ENCODE results near the gene SHC3.

The SHC3 gene

GRCh38 chr9:89014153-89014552, 164.5 kb downstream of the SHC3 start:
- DNase-seq: no peak

- DNase-seq: no peak
These were observed 165.0 kb downstream of the SHC3 start for GRCh38 chr9:89013660-89014059.

GRCh38 chr9:89012294-89013042, 166.2 kb downstream of the SHC3 start:
- DNase-seq: no peak

- DNase-seq: no peak
These were observed 166.9 kb downstream of the SHC3 start for GRCh38 chr9:89011683-89012082.

GRCh38 chr9:89010526-89011111, 168.0 kb downstream of the SHC3 start:
- no peak for DNase-seq

GRCh38 chr9:89010056-89010455, 168.6 kb downstream of the SHC3 start:
- DNase-seq: no peak

- no peak for DNase-seq
These were observed 169.1 kb downstream of the SHC3 start for GRCh38 chr9:89009546-89009840.

- peak; percentile 8 for DNase-seq
These were observed 169.7 kb downstream of the SHC3 start for GRCh38 chr9:89008744-89009545.

GRCh38 chr9:89008055-89008743, 170.4 kb downstream of the SHC3 start:
- DNase-seq: no peak

GRCh38 chr9:89006996-89007967, 171.3 kb downstream of the SHC3 start:
- no peak for DNase-seq

- DNase-seq: peak; percentile 26
These were observed 172.4 kb downstream of the SHC3 start for GRCh38 chr9:89006267-89006666.

GRCh38 chr9:89005323-89005722, 173.3 kb downstream of the SHC3 start:
- DNase-seq: no peak

GRCh38 chr9:89002987-89003386, 175.6 kb downstream of the SHC3 start:
- no peak for DNase-seq

- no peak for DNase-seq
These were observed 176.6 kb downstream of the SHC3 start for GRCh38 chr9:89001917-89002540.

GRCh38 chr9:89000973-89001916, 177.4 kb downstream of the SHC3 start:
- DNase-seq: peak; percentile 92

GRCh38 chr9:89000371-89000781, 178.2 kb downstream of the SHC3 start:
- no peak for DNase-seq

GRCh38 chr9:88998911-88999310, 179.7 kb downstream of the SHC3 start:
- DNase-seq: no peak

- DNase-seq: peak; percentile 23
These were observed 180.1 kb downstream of the SHC3 start for GRCh38 chr9:88998503-88998902.

- no peak for DNase-seq
These were observed 181.0 kb downstream of the SHC3 start for GRCh38 chr9:88997646-88998045.

- DNase-seq: no peak
These were observed 181.7 kb downstream of the SHC3 start for GRCh38 chr9:88996921-88997235.
